ENCODE results near the gene UBE2D2. TPM values are rescaled to one million over a fixed set of nuclear protein-coding genes. Genes with fewer than 3 reads are reported as not detected.

The UBE2D2 gene
- polyA plus RNA-seq, 4 donors, result 140 to 182 (median 155) TPM

DNA sequence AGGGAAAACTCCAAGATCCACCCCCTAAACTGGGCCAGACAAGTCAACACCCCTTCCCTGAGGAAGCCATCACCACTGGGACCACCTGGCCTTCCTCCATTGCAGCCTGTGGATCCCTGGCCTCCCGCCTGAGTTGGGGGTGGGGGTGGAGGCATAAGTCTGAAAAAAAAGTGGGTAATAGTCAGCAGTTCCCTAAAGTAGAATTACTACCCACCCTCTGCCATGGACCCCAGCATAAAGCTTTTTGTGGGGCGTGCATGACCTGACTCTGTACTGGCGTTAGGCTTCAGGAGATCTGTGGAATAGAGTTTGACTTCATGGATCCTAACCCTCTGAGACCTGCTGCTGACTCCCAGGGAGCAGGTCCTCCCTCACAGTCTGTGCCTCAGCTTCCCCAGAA, 85.0 kb downstream of the UBE2D2 start:
- DNase-seq (ENCODE audit: low read depth in 4 of 4, low spot score in 2 of 4), result no peak

DNA sequence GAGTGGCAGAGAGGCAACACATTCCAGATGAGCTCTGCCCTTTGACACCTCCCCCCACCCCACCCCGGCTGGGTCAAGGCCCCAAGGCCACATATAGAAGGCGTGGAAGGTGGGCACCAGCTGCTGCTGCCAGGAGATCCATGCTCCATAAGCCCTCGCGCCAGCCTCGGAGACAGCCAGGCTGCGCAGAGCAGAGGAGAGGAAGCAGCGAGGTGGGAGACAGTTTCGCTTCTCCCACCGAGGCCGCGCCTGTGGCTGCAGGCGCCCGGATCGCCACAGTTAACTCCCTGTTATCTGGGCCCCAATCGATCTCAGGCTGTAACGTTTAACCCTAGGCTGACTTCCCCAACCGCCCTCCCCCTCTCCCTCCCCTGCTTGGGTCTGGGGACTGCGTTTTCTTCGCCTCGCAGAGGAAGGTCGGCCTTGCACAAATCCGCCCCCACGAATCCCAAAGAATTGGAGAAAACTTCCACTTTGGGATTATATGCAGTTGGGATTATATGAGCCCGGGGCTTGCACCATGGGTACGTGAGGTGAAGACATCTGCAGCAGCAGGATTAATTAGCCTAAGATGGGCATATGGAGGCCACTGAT, 85.9 kb downstream of the UBE2D2 start:
- no peak for DNase-seq (ENCODE audit: low read depth in 4 of 4, low spot score in 2 of 4)

DNA sequence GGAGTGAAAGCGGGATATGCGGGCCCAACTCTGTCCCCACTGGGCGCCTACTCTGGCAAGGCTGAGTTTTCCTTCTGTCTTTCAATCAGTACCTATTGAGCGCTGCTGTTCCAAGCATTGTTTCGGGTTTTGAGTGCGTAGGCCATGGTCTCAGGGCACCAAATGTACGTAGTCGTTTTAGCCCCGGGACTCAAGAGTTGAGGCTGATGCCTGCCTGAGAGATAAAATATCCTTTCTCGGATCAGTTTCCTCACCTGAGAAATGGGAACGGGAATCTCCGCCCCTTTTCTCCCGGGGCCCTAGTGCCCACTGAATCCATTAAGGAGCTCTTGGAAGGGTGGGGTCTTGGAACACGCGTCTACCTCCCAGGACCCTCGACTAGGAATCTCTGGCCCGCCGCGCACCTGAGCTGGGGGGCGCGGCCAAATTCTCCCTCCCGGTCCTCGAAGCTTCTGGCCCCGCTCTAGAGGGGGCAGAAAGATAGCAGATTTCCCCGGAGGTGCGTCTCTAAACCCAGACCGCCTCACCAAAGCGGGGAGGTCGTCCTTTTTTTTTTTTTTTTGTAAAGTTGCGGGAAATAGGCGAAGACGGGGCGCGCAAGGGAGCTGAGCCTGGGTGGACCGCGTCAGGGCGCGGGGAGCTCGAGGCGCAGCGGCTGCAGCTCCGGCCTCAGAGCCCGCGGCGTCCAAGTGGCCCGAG, 86.5 kb downstream of the UBE2D2 start:
- no peak for DNase-seq (ENCODE audit: low read depth in 4 of 4, low spot score in 2 of 4)

DNA sequence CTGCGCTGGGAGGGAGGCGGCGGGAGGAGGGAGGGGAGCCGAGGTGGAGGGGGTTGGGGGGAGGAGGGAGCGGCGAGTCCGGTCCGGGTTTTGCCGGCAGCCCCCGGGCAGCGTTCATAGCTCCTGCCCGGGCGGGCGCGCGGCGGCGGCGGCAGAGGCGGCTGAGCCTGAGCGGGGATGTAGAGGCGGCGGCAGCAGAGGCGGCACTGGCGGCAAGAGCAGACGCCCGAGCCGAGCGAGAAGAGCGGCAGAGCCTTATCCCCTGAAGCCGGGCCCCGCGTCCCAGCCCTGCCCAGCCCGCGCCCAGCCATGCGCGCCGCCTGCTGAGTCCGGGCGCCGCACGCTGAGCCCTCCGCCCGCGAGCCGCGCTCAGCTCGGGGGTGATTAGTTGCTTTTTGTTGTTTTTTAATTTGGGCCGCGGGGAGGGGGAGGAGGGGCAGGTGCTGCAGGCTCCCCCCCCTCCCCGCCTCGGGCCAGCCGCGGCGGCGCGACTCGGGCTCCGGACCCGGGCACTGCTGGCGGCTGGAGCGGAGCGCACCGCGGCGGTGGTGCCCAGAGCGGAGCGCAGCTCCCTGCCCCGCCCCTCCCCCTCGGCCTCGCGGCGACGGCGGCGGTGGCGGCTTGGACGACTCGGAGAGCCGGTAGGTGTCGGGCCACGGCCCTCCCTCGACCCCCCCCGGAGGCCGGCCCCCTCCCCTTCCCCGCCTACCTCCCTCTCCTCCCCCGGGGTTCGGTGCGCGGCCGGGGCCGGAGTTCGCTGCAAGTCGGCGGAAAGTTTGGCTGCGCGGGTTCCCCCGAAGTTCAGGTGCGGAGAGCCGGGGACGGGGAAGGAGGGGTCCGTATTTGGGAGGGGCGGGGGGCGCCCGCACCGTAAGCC, 87.3 kb downstream of the UBE2D2 start, which contains the start of gene CXXC5:
Gene CXXC5, plus strand, starts transcription at position 145 of the 877 bp plus-strand sequence. CDS start 32,175 bp downstream, outside the sequence.
- DNase-seq (ENCODE audit: low read depth in 4 of 4, low spot score in 2 of 4), result no peak

DNA sequence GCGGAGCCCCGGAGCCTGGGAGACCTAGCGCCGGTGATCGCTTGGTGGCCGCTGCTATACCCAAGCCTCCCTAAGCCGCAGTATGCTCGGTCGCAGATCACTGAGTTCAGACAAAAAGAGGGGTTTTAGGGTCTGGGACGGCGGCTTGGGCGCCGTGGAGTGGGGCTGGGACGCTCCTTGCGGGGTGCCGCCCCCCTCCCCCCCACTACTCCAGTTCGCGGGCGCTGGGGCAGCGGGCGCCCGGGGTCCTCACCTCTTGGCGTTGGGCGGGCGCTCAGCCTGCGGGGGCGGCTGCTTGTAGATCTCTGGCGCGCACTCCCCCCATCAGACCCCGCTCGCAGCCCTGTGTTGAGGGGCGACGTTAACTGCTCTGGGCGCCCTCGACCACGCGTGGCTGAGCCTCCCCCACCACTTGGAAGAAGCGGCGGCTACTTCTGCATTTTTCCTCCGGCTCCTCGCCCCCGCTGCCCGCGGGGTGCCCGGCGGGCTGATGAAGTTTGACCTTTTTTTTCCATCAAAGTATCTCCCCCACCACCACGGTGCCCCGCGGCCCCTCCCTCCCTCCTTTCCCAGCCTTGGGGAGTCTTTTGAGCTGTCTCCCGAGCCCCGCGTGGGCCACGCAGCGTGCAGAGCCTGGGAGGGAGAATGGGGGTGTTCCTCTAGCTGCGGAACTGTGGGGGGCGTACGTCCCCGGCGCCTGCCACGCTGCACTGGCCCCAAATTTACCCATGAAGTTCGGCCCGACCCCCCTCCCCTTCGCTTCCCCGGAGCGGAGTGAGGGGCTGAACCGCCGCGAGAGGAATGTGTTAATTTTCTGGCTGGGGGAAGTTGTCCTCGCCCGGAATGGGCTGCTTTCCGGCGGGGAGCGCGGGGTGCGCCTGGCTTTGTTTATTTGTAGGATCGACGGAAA, 88.2 kb downstream of the UBE2D2 start:
- no peak for DNase-seq (ENCODE audit: low read depth in 4 of 4, low spot score in 2 of 4)

DNA sequence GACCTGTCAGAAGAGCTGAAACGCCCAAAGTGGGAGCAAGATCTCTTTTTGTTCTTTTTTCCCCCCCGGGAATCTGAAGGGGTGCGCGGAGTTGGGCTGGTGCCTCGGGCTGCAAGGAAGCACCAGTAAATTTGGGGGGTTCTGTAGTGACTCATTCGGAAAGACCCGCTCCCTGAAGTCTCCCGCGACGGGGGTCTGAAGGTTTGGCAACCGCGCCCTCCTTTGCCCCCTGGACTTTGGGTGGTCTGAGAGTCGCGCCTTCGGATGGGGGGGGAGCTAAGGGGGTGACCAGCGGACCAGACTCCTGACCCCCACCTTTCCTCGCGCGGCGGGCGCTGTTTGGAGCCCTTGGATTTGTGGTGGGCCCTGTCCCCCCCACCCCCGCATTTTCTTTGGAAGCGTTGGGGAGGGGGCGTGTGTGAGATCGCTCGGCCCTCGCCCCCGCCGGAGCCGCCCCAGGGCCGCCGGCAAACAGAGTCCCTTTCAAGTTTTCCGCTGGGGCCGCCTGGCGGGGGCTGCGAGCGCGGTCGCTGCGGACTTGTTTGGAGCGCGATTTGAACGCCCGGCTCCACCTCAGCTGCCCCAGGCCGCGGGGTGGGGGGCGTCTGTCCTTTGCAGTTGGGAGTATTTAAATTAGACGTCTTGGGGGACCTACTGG, 89.0 kb downstream of the UBE2D2 start:
- DNase-seq (ENCODE audit: low read depth in 4 of 4, low spot score in 2 of 4), result no peak

DNA sequence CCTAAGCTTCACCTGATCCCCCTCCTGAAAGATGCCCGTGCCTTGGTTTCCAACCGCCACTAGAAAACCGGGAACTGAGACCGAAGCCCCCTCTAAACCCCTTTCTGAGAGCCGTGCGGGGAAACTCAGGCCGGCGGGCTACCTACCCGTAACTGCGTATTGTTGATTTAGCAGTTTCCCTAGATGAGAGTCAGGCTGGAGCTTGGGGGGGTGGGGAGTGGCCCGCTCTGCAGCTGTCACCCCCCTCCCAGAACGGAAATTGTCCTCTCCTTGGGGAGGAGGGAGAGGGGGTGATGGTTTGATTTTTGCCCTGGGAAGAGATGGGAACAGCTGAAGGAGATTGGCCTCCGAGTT, 89.5 kb downstream of the UBE2D2 start:
- DNase-seq (ENCODE audit: low read depth in 4 of 4, low spot score in 2 of 4), result no peak

DNA sequence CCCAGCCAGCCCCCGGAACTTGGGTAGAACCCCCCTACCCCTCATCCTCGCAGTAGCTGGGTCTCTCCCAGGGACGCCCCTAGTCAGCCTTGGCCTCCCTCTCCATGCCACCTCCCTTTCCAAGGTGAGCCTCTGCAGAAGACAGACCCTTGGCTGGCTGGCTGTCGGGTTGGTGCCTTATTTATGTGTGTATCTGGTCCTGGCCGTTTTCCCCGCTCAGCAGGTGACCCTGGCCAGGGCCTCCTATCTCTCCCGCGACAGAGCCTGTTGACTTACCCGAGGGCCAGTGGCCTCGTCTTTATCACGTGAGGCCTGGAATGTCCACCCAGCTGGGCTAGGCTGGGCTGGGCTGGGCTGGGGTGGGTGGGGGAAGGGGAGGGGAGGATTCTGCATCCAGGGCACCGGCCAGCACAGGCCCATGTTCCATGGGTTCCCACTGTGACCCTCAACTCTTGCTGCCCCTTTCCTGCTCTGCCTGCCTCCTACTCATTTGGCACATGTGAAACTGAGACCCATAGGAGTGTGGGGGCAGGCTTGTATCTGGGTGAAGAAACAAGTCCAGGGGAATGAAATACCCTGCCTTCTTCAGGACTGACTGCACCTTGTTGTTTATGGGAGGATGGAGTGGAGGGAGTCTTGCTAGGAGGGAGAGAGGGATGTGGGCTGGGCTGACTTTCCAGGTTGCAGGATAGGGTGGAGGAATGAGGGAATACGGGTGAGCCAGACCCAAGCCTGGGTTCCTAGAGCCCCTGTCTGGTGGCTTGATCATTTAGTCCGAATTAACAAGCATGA, 90.1 kb downstream of the UBE2D2 start:
- DNase-seq (ENCODE audit: low read depth in 4 of 4, low spot score in 2 of 4), result no peak

DNA sequence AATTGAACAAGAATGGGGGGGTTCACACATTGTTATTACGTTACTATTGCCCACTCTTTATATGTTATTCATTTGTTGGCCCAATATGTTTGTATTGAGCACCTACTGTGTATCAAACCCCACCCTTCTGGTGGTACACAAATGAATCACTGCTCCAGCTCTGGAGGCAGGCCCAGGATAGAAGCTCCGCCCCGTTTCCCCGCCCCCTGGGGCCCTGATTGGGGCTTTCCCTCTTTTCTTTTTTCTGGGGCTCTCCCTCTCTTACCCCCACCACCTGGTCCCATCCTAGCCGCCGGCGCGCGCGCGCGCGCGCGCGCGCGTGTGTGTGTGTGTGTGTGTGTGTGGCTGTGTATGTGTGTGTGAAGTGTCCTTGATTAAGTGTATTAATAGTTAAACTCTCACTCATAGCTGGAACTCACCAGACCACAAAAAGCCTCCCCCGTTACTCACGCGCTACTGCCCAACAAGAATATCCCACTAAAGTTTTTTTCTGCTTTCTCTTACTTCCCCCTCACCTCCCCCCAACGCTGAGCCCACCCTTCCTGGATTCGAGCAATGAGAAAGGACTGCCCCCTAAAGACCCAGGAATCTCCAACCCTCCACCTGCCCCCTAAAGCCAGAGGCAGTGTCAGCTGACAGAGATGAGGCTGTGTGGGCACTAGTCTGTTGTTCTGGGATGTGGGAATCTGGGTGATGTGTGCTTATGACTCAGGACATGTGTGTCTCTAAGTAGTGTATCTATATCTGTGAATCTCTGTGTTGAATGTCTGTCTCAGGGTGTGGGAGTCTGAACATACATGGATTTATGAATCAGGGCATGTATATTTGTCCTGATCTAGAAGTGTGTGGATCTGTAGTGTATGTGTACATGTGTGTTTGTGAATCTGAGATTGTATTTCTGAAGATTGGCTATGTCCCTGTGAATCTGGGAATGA, 91.0 kb downstream of the UBE2D2 start:
- DNase-seq (ENCODE audit: low read depth in 4 of 4, low spot score in 2 of 4), result no peak

DNA sequence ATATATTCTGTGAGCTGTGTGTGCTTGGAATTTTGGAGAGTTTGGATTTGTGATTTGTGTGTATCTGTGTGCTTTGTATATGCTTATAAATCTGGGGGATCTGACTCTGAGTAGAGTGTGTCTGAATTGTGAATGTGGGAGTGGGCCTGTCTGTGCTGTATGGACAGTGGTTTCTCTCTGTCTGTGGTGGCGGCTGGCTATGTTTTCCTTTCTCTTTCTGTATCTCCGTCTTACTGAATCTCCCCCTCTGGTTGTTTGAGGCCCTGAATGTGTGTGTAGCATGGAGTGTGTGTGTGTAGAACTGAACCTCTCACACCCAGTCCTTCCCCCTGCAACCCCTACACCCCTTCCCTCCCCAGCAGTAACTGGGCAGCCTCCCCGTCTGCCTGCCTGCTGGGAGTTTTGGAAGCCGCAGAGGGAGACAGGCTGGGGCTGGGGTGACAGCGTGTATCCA, 91.7 kb downstream of the UBE2D2 start:
- DNase-seq (ENCODE audit: low read depth in 4 of 4, low spot score in 2 of 4), result no peak

DNA sequence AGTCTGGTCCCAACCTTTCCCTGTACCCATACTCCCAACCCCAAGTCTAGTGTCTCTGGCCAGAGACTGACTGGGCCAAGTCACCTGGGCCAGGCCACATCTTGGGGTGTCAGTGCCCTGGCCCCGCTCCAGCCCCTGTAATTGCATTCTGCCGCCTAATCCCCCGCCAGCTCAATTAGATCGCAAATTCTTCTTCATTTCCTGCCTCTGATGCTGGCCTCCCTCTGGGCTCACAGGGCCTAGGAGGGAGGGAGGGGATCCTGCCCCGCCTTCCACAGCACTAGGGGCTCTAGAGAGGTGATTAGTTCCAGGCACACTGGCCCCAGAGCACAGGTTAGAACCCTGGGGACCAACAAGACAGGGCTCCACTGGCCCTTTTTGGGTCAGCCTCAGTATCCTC, 92.5 kb downstream of the UBE2D2 start:
- no peak for DNase-seq (ENCODE audit: low read depth in 4 of 4, low spot score in 2 of 4)

DNA sequence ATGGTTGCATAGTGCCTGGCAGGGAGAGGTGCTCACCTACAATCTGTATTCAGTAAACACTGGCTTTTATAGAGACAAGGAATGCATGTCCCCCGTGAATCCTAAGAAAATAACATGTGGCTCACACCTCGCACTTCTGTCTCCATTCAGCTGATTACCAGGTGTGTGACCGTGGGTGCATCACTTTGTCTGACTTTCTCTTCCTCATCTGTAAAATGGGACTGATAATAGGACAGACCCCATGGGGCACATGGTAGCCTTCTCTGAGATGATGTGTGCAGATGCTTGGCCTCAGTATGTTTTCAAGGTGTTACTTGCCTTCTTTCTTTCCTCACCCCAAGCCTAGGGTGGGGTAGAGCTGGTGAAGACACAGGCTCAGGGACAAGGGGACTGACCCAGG, 93.3 kb downstream of the UBE2D2 start:
- no peak for DNase-seq (ENCODE audit: low read depth in 4 of 4, low spot score in 2 of 4)

DNA sequence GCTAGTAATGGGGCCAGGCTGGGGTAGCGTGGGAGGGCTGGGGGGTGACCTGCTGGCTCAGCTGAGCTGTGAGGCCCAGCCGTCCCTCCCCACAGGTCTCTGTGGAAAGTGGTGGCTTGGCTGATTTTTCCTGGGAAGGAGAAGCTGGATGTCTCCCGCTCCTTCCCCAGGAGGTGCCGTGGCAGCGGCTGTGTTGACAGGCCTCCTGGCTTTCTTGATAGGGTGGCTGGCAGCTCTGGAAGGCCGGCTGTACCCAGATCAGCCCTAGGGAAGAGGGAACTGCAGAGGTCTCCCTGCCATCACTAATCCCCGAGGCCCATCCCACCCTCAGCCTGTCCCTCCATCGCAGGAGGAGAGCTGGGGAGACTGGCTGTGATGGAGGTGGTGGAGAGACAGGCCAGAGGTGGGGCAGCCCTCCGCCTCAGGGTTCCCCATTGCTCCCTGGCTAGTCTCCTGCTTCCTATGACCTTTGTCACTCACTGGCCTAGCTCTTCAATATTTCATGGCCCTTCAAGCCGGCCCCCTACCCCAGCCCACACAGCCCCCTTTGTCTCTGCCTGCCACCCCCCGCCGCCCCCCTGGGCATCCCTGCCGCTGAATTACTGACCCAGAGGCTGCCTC, 93.8 kb downstream of the UBE2D2 start:
- no peak for DNase-seq (ENCODE audit: low read depth in 4 of 4, low spot score in 2 of 4)

DNA sequence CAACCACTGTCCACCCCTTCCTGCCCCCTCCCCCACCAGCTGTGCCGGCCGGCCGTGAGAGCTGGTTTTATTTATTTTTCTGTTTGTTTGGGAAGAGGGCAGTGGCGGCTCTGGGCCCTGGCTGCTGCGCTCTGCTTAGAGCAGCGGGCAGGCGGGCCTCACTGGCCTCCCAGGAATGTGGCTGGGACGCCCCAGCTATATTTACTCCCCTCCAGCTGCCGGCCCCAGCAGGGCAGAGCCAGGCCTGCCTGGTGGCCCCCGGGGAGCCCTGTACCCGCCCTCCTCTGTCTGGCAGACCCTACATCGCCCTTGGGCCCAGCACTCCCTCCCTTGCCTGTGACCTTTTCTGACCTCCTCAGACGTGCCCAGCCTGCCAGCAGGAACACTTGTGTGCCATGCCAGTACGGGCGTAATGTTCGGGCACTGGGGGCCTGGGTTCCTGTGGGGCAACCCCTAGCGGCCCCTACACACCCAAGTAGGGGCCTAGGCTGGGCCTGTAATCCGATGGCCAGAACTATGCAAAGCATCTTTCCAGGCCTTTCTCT, 94.7 kb downstream of the UBE2D2 start:
- DNase-seq (ENCODE audit: low read depth in 4 of 4, low spot score in 2 of 4), result no peak

DNA sequence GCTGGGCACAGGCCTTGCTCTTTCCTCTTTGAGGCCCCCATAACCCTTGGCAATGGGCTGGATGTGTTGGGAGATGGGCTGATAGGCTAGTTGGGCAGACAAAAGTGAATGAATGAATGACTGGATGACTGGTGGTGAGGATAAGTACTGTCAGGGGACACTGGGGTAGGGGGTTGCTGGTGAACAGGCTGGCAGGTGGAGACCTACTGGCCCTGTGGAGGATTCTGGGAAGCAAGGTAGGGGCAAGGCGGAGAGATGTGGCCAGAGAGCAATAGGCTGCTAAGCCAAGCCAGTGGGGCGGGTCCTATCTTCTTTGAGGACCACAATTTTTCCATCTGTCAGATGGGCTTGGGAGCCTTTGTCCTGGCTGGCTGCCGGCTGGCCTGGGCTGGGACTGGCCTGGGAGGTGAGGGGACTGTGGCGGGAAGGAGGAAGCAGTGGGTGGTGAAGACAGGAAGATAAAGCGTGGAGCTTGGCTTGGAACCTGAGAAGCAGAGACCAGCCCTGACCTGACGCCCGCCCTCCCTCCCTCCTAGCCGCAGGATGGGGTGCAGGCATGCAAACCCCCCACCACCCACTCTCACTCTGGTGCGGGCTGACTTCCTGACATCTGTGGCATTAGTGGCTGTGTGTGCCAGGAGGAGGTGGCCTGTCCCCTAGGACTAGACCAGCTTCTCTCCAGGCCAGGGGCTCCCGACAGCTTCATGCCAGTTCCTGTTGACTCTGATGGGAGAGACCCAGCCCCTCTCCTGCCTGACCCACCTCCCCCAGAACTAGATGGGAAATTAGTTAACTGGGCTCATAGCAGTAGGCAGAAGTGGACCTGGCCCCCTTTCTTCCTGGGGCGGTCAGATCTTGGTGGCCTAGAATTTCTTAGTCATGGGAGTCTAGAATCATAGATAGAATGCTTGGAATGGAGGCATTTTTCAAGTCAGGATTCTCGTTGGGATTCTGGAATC, 96.5 kb downstream of the UBE2D2 start:
- DNase-seq (ENCODE audit: low read depth in 4 of 4, low spot score in 2 of 4), result no peak

DNA sequence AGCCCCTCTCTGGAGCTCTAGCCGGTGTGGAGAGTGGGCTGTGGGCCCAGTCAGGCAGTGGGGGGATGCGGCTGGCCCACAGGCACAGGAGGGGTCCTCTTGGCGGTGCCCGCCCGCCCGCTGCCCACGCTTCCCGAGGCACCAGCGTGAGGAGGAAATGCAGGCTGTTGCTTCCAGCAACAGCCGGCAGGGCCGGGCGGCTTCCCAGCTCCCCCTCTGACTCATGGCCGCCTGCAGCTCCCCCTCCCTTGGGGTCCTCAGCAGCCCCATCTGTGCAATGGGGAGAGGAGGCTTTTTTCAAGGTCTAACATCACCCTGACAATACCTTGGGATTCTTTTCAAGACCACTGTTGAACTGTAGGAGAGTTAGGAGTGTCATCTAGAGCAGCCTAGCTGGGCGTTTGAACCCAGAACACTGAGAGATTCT, 97.4 kb downstream of the UBE2D2 start:
- no peak for DNase-seq (ENCODE audit: low read depth in 4 of 4, low spot score in 2 of 4)

Measured in left renal cortex interstitium (tissue), 4 donors.